Measurements from ENCODE around the gene VAV1. TPM values are rescaled to one million over a fixed set of nuclear protein-coding genes. Genes with fewer than 3 reads are reported as not detected.

VAV1 gene
- total and polyA plus RNA-seq, 2 of the 13 experiments (the other 11 are each of a cell fraction or from before 2014, with no cell fraction given) = not detected

- no peaks in the 10 kb centered on the region for H3K79me2 ChIP-seq (ENCODE audit: insufficient read depth, low read length)
- ATAC-seq (no peak), FAIRE-seq (no peak), DNase-seq (ENCODE audit: low spot score) (no peak)
- ChIA-PET POLR2A (no interaction called here), CTCF (ENCODE audit: low intra/inter-chr PET ratio, low total read pairs) (no interaction called here)
- no peaks in the 10 kb centered on the region for H3K4me1 ChIP-seq (ENCODE audit: insufficient read depth, low read length)
- TF ChIP-seq TERF1 (CRISPR knock-in tag; IDR thresholded peaks at IDR 0.05) (no peak), ZNF414 (CRISPR knock-in tag; IDR thresholded peaks at IDR 0.05) (no peak), GATA4 (IDR thresholded peaks at IDR 0.05; ENCODE audit: borderline replicate concordance, low read depth) (no peak), RBFOX2 (IDR thresholded peaks at IDR 0.05; ENCODE audit: low read depth, low read length) (no peak), ZNF546 (CRISPR knock-in tag; conservative IDR thresholded peaks at IDR 0.05) (no peak), TRIM24 (CRISPR knock-in tag; IDR thresholded peaks at IDR 0.05) (no peak), ZNF772 (CRISPR knock-in tag; IDR thresholded peaks at IDR 0.05) (no peak), TBL1XR1 (IDR thresholded peaks at IDR 0.05; ENCODE audit: borderline replicate concordance, low read length, partially characterized antibody) (no peak), RFX5 (IDR thresholded peaks at IDR 0.05; ENCODE audit: low read depth, low read length) (no peak), ZFP91 (CRISPR knock-in tag; IDR thresholded peaks at IDR 0.05; ENCODE audit: borderline replicate concordance) (no peak)
- intact Hi-C loops (cut with micrococcal nuclease; ENCODE audit: unreplicated experiment) = no loop called here
- H3K27me3 ChIP-seq (ENCODE audit: control insufficient read depth in 1 of 2, insufficient read depth in 2 of 2, low read length in 2 of 2) = no peaks in the 10 kb centered on the region
- no peak overlapping the region for H3K9ac ChIP-seq (ENCODE audit: insufficient read depth, low read depth, low read length)
- no peak overlapping the region for H3K4me3 ChIP-seq (replicated peaks in 1 of 3; ENCODE audit: insufficient read depth in 1 of 3, low read depth in 2 of 3, low read length in 3 of 3)
- H2AFZ ChIP-seq (ENCODE audit: low read length) = no peak overlapping the region
- H3K27ac ChIP-seq (ENCODE audit: extremely low read length, insufficient read depth, low read length) = no peak overlapping the region
- in situ Hi-C loops (cut with HindIII; ENCODE audit: extremely low pct_ligation_motif_present, low pct_unique_long_range_greater_than_20kb) = no loop called here
- H3K4me2 ChIP-seq (ENCODE audit: low read depth, low read length) = no peak overlapping the region
- 56% methylated on average over 4 of the region's 4 CpGs for WGBS (ENCODE audit: low lambda C conversion rate)
- H3K9me3 ChIP-seq (ENCODE audit: low read length) = no peaks in the 10 kb centered on the region
- no TSS peak for BruUV-seq (replicated peaks)
- no peaks in the 10 kb centered on the region for H4K20me1 ChIP-seq (ENCODE audit: insufficient read depth, low read length)
- H3K36me3 ChIP-seq (replicated peaks in 1 of 2; ENCODE audit: control insufficient read depth in 1 of 2, insufficient read depth in 2 of 2, low read length in 2 of 2) = no peaks in the 10 kb centered on the region
Measured at GRCh38 chr19:6778386-6778785, 5.9 kb downstream of the VAV1 start.
